CD4-positive, alpha-beta T cell treated with Interleukin-4 for 4 hours (primary cell): ENCODE results near the gene PSD4.

ENCODE experiments used
- DNase-seq: peaks from one replicate; pipeline ENCODE4 v3.0.0-alpha.2; 2020

PSD4 gene

DNA sequence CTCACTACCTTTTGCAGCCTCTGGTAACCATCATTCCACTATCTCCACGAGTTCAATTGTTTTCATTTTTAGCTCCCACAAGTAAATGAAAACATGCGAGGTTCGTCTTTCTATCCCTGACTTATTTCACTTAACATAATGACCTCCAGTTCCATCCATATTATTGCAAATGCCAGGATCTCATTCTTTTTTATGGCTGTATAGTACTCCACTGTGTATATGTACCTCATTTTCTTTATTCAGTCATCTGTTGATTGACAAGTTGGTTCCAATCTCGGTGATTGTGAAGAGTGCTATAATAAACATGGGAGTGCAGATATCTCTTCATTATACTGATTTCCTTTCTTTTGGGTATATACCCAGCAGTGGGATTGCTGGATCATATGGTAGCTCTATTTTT lies 29.5 kb upstream of the PSD4 start:
- DNase-seq: no peak

GRCh38 chr2:113148606-113149552 lies 24.9 kb upstream of the PSD4 start:
- DNase-seq: no peak

DNA sequence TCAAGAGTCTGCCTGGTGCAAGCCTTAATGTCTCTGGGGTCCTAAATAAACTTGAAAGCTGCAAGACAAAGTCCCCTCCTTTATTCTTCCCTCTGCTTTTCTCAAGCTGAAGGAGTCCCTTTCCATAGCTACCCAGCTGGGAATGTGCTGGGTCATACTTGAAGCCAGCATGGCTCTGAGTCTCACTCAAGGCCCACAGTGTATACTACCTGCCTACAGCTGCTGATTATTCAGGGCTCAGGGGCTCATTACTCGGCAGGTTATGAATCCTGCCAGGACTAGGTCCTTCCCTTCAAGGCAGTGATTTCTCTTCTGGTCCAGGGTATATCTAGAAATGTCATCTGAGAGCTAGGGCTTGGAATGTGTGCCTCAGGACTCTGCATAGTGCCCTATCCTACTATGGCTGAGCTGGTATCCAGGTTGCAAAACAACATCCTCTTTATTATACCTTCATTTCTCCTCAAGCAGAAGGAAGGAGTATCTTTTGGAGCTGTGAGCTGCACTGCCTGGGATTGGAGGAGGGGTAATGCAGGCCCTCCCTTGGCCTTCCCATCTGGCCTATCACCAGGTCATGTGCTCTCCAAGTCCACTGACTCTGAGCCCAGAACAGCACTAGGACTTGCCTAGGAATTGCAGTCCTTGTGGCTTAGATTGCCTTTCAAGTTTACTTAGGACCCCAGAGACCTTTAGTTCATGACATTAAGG lies 24.1 kb upstream of the PSD4 start:
- no peak for DNase-seq

- no peak for DNase-seq
Observed at GRCh38 chr2:113150258-113150601, 23.5 kb upstream of the PSD4 start.

DNA sequence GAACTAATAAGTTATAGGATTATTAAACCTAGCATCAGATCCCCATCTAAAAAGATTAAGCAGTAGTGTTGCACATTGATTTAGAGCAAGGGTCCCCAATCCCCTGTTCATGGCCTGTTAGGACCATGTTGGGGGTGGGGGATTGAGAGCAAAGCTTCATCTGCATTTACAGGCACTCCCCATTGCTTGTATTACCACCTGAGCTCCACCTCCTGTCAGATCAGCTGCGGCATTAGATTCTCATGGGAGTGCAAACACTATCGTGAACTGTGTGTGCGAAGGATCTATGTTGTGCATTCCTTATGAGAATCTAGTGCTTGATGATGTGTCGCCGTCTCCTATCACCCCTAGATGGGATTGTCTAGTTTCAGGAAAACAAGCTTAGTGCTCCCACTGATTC lies 18.4 kb upstream of the PSD4 start:
- no peak for DNase-seq

DNA sequence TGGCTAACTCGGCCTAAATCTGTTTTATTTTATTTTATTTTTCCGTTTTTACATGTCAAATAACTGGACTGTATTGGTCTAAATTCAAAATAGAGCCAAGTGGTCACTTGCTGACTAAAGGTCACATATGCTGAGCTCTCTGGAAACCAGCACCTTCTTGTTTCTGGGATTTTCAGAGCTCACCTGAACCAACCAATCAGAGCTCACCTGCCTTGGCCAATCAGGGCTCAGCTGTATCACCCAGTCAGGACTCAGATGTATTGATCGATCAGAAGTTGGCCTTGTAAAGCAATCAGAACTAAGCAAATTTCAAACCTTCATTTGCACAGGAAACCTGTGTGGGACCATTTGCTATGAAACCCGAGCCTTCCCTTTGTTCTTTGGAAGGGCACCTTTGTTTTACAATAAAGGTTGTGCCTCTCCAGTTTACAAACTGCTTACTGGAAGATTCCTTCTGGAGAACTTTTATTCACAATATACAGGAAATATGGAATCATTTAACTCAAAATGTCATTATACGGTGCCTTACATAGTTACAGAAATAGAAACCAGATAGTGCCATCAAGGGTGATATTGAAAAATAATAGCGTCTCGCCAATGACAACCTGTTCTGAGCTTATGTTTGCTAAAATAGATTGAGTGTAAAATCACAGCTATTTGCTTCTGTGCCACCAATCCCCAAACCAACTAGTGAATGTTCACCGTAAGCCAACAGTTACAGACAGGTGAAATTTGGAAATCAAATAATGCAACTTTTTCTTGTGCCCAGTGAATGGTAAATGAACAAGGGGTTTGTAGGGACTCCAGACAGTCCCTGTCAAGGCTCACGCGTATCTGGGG lies 17.3 kb upstream of the PSD4 start:
- no peak for DNase-seq

DNA sequence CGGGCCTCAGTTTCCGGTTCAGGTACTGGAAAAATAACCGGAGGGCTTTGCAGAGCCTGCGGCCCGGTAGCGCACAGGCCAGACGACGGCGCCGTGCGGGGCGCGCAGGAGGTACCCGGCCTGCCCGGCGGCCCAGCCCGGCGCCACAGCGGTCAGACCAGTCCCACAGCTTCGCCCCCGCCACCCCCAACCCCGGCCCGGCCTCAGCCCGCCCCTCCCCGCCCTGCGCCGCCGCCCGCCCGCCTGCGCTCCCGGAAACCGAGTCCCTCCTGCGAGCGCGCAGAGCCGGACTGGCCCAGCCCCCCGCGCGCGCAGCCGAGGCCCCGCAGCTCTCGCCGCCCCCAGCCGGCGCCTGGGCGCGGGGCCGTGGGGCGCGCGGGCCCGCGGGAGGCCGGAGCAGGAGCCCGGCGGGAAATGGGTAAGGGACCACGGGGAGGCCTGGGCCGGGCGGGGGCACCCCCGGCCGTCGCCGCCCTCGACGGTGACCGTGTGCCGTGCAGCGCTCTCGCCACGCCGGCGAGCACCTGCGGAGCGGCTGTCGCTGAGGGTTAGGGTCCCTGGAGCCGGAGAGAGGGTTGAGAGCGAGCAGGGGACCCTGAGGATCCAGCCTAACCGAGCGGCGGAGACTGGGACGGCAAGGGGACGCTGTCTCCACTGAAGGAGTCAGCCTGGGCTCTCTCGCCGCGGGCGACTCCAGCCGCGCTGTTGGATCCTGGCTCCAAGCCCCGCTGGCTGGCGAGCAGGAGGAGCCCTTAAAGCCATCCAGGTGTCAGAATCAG lies 16.5 kb upstream of the PSD4 start:
- no peak for DNase-seq

GRCh38 chr2:113157897-113158753 lies 15.6 kb upstream of the PSD4 start:
- DNase-seq: peak; percentile 46

- DNase-seq: no peak
Observed at GRCh38 chr2:113158884-113159553, 14.8 kb upstream of the PSD4 start.

GRCh38 chr2:113160248-113160647 lies 13.5 kb upstream of the PSD4 start:
- DNase-seq: no peak

DNA sequence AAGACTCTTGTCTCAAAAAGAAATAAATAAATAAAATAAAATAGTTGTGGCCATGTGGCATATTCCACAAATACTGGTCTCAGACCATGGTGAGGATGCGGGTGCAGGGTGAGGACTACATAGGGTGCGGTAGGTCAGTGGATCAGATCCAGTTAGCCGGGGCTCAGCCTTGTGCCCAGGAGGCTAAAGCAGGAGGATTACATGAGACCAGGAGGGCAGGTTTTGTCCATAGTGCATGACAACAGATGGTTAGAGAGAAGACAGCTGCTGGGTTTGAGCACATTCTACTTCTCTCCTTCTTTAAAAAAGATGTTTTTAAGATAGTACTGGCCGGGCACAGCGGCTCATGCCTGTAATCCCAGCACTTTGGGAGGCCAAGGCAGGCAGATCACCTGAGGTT lies 12.8 kb upstream of the PSD4 start:
- DNase-seq: no peak

GRCh38 chr2:113162173-113162572 lies 11.6 kb upstream of the PSD4 start:
- DNase-seq: no peak

GRCh38 chr2:113162869-113163268 lies 10.9 kb upstream of the PSD4 start:
- no peak for DNase-seq

DNA sequence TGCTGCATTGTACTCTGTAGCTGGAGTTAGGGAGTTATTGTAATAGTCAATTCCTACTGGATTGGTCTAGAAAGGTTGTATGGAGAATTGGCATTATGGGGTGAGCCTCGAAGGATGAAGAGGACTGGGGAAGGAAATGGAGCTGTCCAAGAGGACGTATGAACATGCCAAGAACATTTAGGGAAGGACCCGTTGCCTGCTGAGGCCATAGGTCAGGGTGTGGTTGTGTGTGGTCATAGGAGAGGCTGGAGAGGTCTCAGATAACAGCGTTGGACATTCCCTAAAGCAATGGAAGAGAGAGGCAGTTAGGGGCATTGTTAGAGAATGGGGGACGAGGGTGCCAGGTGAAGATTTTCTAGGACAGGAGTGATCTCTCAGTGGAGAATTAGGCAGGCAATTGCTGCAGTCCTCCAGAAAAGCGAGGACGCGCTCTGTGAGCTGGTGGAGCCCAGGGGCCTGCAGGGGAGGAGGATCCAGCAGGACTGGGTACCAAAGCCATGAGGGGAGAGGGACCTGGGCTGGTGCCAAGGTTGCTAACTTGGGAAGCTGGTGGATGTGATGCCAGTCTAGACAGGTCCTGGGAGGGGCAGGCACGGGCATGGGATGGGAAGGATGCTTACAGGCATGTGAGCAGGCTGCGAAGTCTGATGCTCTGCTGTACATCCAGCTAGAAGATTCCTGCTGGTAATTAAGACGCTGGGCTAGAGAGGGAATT lies 9.4 kb upstream of the PSD4 start:
- DNase-seq: no peak

DNA sequence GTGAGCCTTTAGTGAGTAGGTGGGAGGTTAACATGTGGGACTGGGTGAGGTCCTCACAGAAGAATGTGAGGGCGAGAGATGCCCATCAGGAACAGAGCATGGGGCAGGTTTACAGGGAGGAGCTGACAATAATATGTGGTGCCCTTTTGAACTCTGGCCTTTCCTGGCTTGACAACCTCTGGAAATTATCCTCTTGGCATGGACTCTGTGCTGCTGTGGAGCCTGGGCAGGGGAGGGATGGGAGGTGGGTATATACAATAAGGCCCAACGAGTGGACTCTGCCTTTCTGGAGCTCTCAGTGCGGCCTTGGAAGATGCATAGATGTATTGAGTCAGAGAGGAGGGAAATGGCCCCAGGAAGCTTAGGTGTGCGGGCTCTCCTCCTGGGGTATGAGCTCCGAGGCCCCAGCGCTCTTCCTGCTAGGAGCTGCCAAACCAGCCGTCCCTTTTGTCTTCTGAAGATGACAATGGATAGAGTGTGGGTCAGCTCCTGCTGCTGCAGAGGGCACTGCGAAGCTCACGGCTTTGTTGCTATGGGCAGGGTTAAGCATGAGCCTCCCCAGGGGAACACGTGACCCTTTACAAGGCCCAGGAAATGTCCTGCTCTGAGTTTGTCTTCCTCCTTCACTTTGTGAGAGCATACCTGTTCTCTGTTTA lies 8.7 kb upstream of the PSD4 start:
- DNase-seq: no peak

DNA sequence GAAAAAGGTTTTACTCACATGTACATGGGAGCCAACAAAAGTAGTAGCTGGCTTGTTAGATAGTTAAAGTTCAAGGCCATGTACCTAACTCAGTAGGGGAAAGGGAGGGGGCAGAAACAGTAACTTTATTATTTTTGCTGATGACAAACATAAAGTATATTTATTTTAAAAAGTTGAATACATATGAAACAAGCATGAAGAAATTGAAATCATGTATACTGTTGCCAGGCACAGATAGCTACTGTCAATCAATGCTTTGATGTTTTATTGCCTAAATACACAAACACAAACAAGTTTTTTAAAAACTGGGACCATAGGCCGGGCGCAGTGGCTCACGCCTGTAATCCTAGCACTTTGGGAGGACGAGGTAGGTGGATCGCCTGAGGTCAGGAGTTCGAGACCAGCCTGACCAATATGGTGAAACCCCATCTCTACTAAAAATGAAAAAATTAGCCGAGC lies 7.6 kb upstream of the PSD4 start:
- DNase-seq: no peak

GRCh38 chr2:113167115-113167932 lies 6.4 kb upstream of the PSD4 start:
- DNase-seq: peak; percentile 51

DNA sequence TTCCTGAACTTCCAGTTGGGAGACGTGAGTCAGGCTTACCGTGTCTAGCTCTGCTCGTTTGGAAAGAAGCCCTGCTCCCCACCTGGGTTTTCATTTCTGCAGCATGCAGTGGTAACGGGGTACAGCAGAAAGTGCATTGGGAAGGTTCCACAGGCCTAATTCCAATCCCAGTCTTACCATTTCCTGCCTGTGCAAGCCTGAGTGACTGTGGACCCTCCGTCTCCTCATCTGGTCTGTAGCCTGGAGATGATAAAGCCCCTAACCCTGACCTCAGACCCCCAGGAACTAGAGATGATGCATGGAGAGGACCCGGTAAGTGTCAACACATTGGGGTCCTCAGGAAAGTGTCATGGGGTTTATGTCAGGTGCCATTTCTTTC lies 5.8 kb upstream of the PSD4 start:
- DNase-seq: no peak

DNA sequence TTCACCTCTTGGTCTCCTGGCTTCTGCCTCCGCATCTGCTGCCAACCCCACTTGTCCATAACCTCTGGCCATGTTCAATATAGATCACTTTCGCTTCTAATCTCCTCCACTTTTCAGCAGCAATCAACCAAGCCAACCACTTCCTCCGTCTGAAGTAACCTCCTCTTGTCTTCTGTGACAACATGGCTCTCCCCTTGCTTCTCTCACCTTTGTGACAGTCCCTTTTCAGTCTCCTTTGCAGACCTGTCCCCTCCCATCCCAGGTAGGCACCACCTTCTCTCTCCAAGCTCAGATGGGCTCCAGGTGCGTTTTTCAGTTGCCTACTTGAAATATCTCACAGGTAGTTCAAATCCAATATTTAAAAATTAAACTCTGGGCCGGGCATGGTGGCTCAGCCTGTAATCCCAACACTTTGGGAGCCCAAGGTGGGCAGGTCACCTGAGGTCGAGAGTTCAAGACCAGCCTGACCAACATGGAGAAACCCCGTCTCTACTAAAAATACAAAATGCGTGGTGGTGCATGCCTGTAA lies 4.7 kb upstream of the PSD4 start:
- DNase-seq: peak; percentile 65
